ENCODE measurements around the gene SPARCL1.

- TF ChIP-seq EP300 (IDR thresholded peaks at IDR 0.05; ENCODE audit: borderline replicate concordance in 1 of 2, low read depth in 1 of 2, low read length in 1 of 2), result no peak
- no peak for TF ChIP-seq FOXM1 (IDR thresholded peaks at IDR 0.05; ENCODE audit: low read depth)
- TF ChIP-seq, protein P1, sequence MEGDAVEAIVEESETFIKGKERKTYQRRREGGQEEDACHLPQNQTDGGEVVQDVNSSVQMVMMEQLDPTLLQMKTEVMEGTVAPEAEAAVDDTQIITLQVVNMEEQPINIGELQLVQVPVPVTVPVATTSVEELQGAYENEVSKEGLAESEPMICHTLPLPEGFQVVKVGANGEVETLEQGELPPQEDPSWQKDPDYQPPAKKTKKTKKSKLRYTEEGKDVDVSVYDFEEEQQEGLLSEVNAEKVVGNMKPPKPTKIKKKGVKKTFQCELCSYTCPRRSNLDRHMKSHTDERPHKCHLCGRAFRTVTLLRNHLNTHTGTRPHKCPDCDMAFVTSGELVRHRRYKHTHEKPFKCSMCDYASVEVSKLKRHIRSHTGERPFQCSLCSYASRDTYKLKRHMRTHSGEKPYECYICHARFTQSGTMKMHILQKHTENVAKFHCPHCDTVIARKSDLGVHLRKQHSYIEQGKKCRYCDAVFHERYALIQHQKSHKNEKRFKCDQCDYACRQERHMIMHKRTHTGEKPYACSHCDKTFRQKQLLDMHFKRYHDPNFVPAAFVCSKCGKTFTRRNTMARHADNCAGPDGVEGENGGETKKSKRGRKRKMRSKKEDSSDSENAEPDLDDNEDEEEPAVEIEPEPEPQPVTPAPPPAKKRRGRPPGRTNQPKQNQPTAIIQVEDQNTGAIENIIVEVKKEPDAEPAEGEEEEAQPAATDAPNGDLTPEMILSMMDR (IDR thresholded peaks at IDR 0.05), result no peak
- no peak for TF ChIP-seq POLR2AphosphoS5 (IDR thresholded peaks at IDR 0.05; ENCODE audit: low read depth, low read length)
- TF ChIP-seq TEAD4 (IDR thresholded peaks at IDR 0.05; ENCODE audit: borderline replicate concordance, insufficient read depth), result no peak
- TF ChIP-seq JUND (IDR thresholded peaks at IDR 0.05), result no peak
- no peak for TF ChIP-seq NFIC (IDR thresholded peaks at IDR 0.05; ENCODE audit: borderline replicate concordance)
- no peak for TF ChIP-seq SMC3 (IDR thresholded peaks at IDR 0.05; ENCODE audit: low read depth, low read length)
- TF ChIP-seq, protein P2, sequence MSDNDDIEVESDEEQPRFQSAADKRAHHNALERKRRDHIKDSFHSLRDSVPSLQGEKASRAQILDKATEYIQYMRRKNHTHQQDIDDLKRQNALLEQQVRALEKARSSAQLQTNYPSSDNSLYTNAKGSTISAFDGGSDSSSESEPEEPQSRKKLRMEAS (IDR thresholded peaks at IDR 0.05; ENCODE audit: low read depth), result no peak
- TF ChIP-seq RAD21 (IDR thresholded peaks at IDR 0.05; ENCODE audit: low read length), result no peak
- TF ChIP-seq EZH2phosphoT487 (IDR thresholded peaks at IDR 0.05; ENCODE audit: borderline replicate concordance, low read depth), result no peak
Measured at GRCh38 chr4:87566276-87566675, 37.1 kb upstream of the SPARCL1 start.
